Lower leg skin (tissue), 4 donors: Measurements from ENCODE around the gene VPS13D. TPM values are rescaled to one million over a fixed set of nuclear protein-coding genes. Genes with fewer than 3 reads are reported as not detected.

ENCODE experiments used
- DNase-seq, 2 donors: peaks; one replicate each; pipeline ENCODE4 v3.0.0-alpha.2; 2019; ENCODE audit warnings: low spot score in 2 of 2
- H3K4me3 ChIP-seq: fragments of 200-600 bp; sonication (generic); 2 replicates; pipeline ENCODE4 v1.5.1; 2017; ENCODE audit warnings: mild to moderate bottlenecking, low read depth; ENCODE audit not compliant: poor library complexity, severe bottlenecking
- POLR2A ChIP-seq, 2 donors: fragments of 450-650 bp; IDR thresholded peaks; one replicate each; pipeline ENCODE4 v1.6.1; 2016 to 2017; ENCODE audit warnings: antibody characterized with exemption in 2 of 2, mild to moderate bottlenecking in 1 of 2, moderate library complexity in 1 of 2
- WGBS, 2 donors: methylation state at CpG; one replicate each; pipeline ENCODE4 v1.1.5; 2018; 5-methylcytosine and 5-hydroxymethylcytosine counted together
- intact Hi-C: fragments of 100-400 bp; cut with DNase I; formaldehyde crosslinking; loops from one replicate; pipeline ENCODE4 v1.15.0; 2023; ENCODE audit warnings: low total_unique reads
- total RNA-seq, 4 donors: library from RNA; depleted of rRNA; stranded (reverse); fragments of >200 nt; gene quantifications; one replicate each; pipeline ENCODE4 v1.1.0, GENCODE V29; 2016
- TF ChIP-seq, protein P1 (sequence below), 3 donors: fragments of 450-650 bp; IDR thresholded peaks; one replicate each; pipeline ENCODE4 v1.5.1; 2016; ENCODE audit warnings: antibody characterized with exemption in 3 of 3, mild to moderate bottlenecking in 3 of 3, moderate library complexity in 2 of 3

VPS13D gene
- total RNA-seq, 4 donors from 2014 or later = 96.5 to 200 (median 116) TPM

GRCh38 chr1:12428334-12428733 lies 198.5 kb downstream of the VPS13D start:
- H3K4me3 ChIP-seq = no peak overlapping the region
- WGBS, 2 donors = 93% methylated on average over 4 of the region's 4 CpGs
- TF ChIP-seq POLR2A (IDR thresholded peaks at IDR 0.05) = no peak
- DNase-seq = no peak
- intact Hi-C loops = no loop called here

- H3K4me3 ChIP-seq = no peak overlapping the region
- 96 to 97% methylated on average over 4 of the region's 4 CpGs for WGBS, 2 donors
- TF ChIP-seq, protein P1, sequence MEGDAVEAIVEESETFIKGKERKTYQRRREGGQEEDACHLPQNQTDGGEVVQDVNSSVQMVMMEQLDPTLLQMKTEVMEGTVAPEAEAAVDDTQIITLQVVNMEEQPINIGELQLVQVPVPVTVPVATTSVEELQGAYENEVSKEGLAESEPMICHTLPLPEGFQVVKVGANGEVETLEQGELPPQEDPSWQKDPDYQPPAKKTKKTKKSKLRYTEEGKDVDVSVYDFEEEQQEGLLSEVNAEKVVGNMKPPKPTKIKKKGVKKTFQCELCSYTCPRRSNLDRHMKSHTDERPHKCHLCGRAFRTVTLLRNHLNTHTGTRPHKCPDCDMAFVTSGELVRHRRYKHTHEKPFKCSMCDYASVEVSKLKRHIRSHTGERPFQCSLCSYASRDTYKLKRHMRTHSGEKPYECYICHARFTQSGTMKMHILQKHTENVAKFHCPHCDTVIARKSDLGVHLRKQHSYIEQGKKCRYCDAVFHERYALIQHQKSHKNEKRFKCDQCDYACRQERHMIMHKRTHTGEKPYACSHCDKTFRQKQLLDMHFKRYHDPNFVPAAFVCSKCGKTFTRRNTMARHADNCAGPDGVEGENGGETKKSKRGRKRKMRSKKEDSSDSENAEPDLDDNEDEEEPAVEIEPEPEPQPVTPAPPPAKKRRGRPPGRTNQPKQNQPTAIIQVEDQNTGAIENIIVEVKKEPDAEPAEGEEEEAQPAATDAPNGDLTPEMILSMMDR (IDR thresholded peaks at IDR 0.05) = no peak
- TF ChIP-seq POLR2A (IDR thresholded peaks at IDR 0.05) = no peak
- intact Hi-C loops = no loop called here
- DNase-seq = no peak
Observed at GRCh38 chr1:12430525-12430924, 200.7 kb downstream of the VPS13D start.

DNA sequence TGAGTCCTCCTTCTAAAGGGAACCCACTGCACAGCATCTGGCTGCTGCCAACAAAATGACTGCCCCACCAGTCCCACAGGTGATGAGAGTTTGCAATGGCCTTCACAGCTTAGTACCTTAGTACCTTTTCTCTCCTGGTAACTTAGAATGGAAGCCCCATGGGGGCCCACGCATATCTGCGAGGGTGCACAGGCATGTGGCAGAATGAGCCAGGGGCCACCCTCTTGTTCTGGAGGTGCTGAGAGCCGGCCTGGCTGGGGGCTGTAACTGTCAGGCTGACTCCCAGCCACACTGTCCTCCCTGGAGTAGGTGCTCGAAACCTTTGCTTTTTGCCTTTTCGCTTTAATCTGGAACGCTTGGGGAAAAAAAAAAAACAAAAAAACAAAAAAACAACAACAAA lies 203.1 kb downstream of the VPS13D start:
- no peak overlapping the region for H3K4me3 ChIP-seq
- no peak for DNase-seq
- no peak for TF ChIP-seq POLR2A (IDR thresholded peaks at IDR 0.05)
- TF ChIP-seq, protein P1 (IDR thresholded peaks at IDR 0.05) = no peak
- intact Hi-C loops = no loop called here
- WGBS, 2 donors = 91 to 94% methylated on average over 6 of the region's 6 CpGs

- H3K4me3 ChIP-seq = no peak overlapping the region
- intact Hi-C loops = no loop called here
- DNase-seq = no peak
- 61 to 70% methylated on average over 12 of the region's 12 CpGs for WGBS, 2 donors
- TF ChIP-seq POLR2A (IDR thresholded peaks at IDR 0.05) = no peak
- TF ChIP-seq, protein P1 (IDR thresholded peaks at IDR 0.05) = no peak
Observed at GRCh38 chr1:12433323-12434053, 203.7 kb downstream of the VPS13D start.

GRCh38 chr1:12434174-12434573 lies 204.3 kb downstream of the VPS13D start:
- DNase-seq = no peak
- 45 to 59% methylated on average over 5 of the region's 5 CpGs for WGBS, 2 donors
- intact Hi-C loops = no loop called here
- TF ChIP-seq, protein P1 (IDR thresholded peaks at IDR 0.05) = no peak
- no peak for TF ChIP-seq POLR2A (IDR thresholded peaks at IDR 0.05)
- no peak overlapping the region for H3K4me3 ChIP-seq

DNA sequence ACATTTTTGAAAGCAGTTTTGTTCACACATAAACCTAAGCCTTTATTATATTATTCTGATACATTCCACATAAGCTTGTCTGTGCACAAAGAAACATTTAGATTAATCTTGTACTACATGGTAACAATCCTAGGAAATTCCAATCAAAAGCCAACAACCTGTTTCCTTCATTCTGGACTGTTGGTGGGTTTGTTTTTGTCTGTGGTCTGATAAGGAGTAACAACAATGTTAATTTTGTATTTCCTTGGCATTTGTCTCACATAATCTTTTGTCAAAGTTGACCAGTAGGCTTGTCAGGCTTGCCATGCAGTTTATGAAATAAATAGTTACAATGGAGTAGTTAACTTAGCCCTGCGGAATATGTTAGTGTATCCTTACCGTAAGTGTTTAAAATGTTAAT lies 204.9 kb downstream of the VPS13D start:
- 84 to 88% methylated on average over 2 of the region's 2 CpGs for WGBS, 2 donors
- TF ChIP-seq POLR2A (IDR thresholded peaks at IDR 0.05) = no peak
- TF ChIP-seq, protein P1 (IDR thresholded peaks at IDR 0.05) = no peak
- DNase-seq = no peak
- intact Hi-C loops = no loop called here
- H3K4me3 ChIP-seq = no peak overlapping the region
